Smooth muscle cell (in vitro differentiated cells): ENCODE data around the gene TSEN54. TPM values are rescaled to one million over a fixed set of nuclear protein-coding genes. Genes with fewer than 3 reads are reported as not detected.

Experiments
- DNase-seq: peaks from one replicate; lab custom pipeline; 2025; ENCODE audit not compliant: unreplicated experiment; lab: John Stamatoyannopoulos, UW
- H2AFZ ChIP-seq: fragments of 200-600 bp; sonication (generic); 2 replicates; pipeline ENCODE4 v1.6.0; 2016; ENCODE audit warnings: antibody characterized with exemption, low read depth, mild to moderate bottlenecking
- H3F3A ChIP-seq: fragments of 200-600 bp; sonication (generic); 2 replicates; pipeline ENCODE4 v1.6.0; 2017; ENCODE audit warnings: antibody characterized with exemption, low read depth
- H3K27ac ChIP-seq: fragments of 200-600 bp; sonication (generic); 2 replicates; pipeline ENCODE4 v1.5.1; 2016; ENCODE audit warnings: low read depth, mild to moderate bottlenecking
- H3K27me3 ChIP-seq: fragments of 200-600 bp; sonication (generic); 2 replicates; pipeline ENCODE4 v1.6.1; 2016; ENCODE audit warnings: low read depth, mild to moderate bottlenecking
- H3K36me3 ChIP-seq: fragments of 200-600 bp; sonication (generic); 2 replicates; pipeline ENCODE4 v1.5.1; 2016; ENCODE audit warnings: low read depth
- H3K4me1 ChIP-seq: fragments of 200-600 bp; sonication (generic); 2 replicates; pipeline ENCODE4 v1.5.1; 2016; ENCODE audit warnings: low read depth
- H3K4me2 ChIP-seq: fragments of 200-600 bp; sonication (generic); 2 replicates; pipeline ENCODE4 v1.6.0; 2016; ENCODE audit warnings: mild to moderate bottlenecking
- H3K4me3 ChIP-seq: fragments of 200-600 bp; sonication (generic); 2 replicates; pipeline ENCODE4 v1.5.1; 2016; ENCODE audit warnings: mild to moderate bottlenecking
- H3K79me2 ChIP-seq: fragments of 200-600 bp; sonication (generic); 2 replicates; pipeline ENCODE4 v1.6.0; 2016; ENCODE audit warnings: low read depth, mild to moderate bottlenecking
- H3K9ac ChIP-seq: fragments of 200-600 bp; sonication (generic); 2 replicates; pipeline ENCODE4 v1.6.0; 2016; ENCODE audit warnings: low read depth
- H3K9me3 ChIP-seq: fragments of 200-600 bp; sonication (generic); replicated peaks from 2 replicates; pipeline ENCODE4 v1.5.1; 2016; ENCODE audit warnings: low read depth
- H4K20me1 ChIP-seq: fragments of 200-600 bp; sonication (generic); 2 replicates; pipeline ENCODE4 v1.6.0; 2016; ENCODE audit warnings: low read depth
- WGBS: methylation state at CpG from one replicate; pipeline ENCODE4 v1.1.7; 2016; ENCODE audit warnings: low lambda C conversion rate; 5-methylcytosine and 5-hydroxymethylcytosine counted together
- polyA plus RNA-seq: library from polyadenylated mRNA; unstranded; fragments of >200 nt; fragmentation: Nextera tagmentation; extraction: Ambion mirVana; gene quantifications from 2 replicates; pipeline ENCODE4 v1.2.1, GENCODE V29; 2016
- total RNA-seq: library from RNA; depleted of rRNA; stranded (reverse); fragments of >200 nt; gene quantifications from 2 replicates; pipeline ENCODE4 v1.2.3, GENCODE V29; 2014
- TF ChIP-seq, protein P1 (sequence below): fragments of 200-600 bp; sonication (generic); IDR thresholded peaks from 2 replicates; pipeline ENCODE4 v1.5.1; 2017; ENCODE audit warnings: borderline replicate concordance, mild to moderate bottlenecking, antibody characterized with exemption; ENCODE audit not compliant: insufficient read depth, poor library complexity, severe bottlenecking

Gene TSEN54
- total and polyA plus RNA-seq, 2 experiments from 2014 or later = 15.1 TPM

- WGBS = 87% methylated on average over 15 of the region's 15 CpGs
- Histone ChIP-seq H3K36me3 (no peaks in the 10 kb centered on the region), H3K9me3 (no peaks in the 10 kb centered on the region), H3K4me1 (no peaks in the 10 kb centered on the region), H3K27ac (no peak overlapping the region), H2AFZ (no peak overlapping the region), H3F3A (no peaks in the 10 kb centered on the region), H3K4me2 (no peak overlapping the region), H4K20me1 (no peaks in the 10 kb centered on the region), H3K79me2 (no peaks in the 10 kb centered on the region), H3K27me3 (no peaks in the 10 kb centered on the region), H3K4me3 (no peak overlapping the region), H3K9ac (no peak overlapping the region)
- DNase-seq = no peak
- TF ChIP-seq, protein P1, sequence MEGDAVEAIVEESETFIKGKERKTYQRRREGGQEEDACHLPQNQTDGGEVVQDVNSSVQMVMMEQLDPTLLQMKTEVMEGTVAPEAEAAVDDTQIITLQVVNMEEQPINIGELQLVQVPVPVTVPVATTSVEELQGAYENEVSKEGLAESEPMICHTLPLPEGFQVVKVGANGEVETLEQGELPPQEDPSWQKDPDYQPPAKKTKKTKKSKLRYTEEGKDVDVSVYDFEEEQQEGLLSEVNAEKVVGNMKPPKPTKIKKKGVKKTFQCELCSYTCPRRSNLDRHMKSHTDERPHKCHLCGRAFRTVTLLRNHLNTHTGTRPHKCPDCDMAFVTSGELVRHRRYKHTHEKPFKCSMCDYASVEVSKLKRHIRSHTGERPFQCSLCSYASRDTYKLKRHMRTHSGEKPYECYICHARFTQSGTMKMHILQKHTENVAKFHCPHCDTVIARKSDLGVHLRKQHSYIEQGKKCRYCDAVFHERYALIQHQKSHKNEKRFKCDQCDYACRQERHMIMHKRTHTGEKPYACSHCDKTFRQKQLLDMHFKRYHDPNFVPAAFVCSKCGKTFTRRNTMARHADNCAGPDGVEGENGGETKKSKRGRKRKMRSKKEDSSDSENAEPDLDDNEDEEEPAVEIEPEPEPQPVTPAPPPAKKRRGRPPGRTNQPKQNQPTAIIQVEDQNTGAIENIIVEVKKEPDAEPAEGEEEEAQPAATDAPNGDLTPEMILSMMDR = no peak
Measured at GRCh38 chr17:75542728-75543336, 26.5 kb downstream of the TSEN54 start.

DNA sequence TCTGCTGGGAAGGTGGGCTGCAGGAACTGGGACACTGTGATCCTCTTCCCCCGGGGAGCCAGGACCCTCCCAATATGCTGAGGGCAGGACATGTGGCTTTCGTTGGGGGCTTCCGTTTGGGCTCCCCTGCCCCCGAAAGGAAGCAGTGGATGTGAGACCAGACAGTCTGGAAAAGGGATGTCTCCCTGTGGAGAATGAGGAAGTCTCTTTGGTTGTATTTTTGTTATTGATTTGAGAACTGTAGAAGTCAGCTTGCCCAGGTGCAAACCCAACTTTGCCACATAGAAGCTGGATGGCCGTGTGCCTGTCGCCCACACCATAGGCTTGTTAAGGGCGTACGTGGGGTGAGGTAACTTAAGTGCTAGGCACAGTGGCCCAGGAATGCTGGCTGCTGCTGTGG is 27.9 kb downstream of the TSEN54 start:
- WGBS = 92% methylated on average over 8 of the region's 8 CpGs

GRCh38 chr17:75546181-75546580 is 29.9 kb downstream of the TSEN54 start:
- Histone ChIP-seq H3K4me3 (no peak overlapping the region), H3K27ac (no peak overlapping the region), H3K9ac (no peak overlapping the region), H3K4me1 (peaks cover 9% of the 10 kb centered on the region), H3F3A (no peaks in the 10 kb centered on the region), H4K20me1 (no peaks in the 10 kb centered on the region), H3K27me3 (no peaks in the 10 kb centered on the region), H3K36me3 (no peaks in the 10 kb centered on the region), H2AFZ (no peak overlapping the region), H3K79me2 (no peaks in the 10 kb centered on the region), H3K9me3 (no peaks in the 10 kb centered on the region), H3K4me2 (no peak overlapping the region)
- no peak for DNase-seq
- TF ChIP-seq, protein P1 = no peak
- WGBS = 95% methylated on average over 13 of the region's 13 CpGs

More for the DNA sequence above, 27.9 kb downstream of the TSEN54 start:
- Histone ChIP-seq H4K20me1 (no peaks in the 10 kb centered on the region), H3K4me3 (no peak overlapping the region), H3F3A (no peaks in the 10 kb centered on the region), H3K9ac (no peak overlapping the region), H3K27ac (no peak overlapping the region), H3K79me2 (no peaks in the 10 kb centered on the region), H3K4me1 (peaks cover 2% of the 10 kb centered on the region), H3K27me3 (no peaks in the 10 kb centered on the region), H3K9me3 (no peaks in the 10 kb centered on the region), H3K4me2 (no peak overlapping the region), H2AFZ (no peak overlapping the region), H3K36me3 (no peaks in the 10 kb centered on the region)
- DNase-seq = no peak
- TF ChIP-seq, protein P1 = no peak

GRCh38 chr17:75547091-75547490 is 30.8 kb downstream of the TSEN54 start:
- TF ChIP-seq, protein P1 = no peak
- Histone ChIP-seq H3K9ac (no peak overlapping the region), H3K79me2 (no peaks in the 10 kb centered on the region), H3K27ac (no peak overlapping the region), H3K36me3 (no peaks in the 10 kb centered on the region), H3K9me3 (no peaks in the 10 kb centered on the region), H2AFZ (no peak overlapping the region), H3K4me3 (no peak overlapping the region), H4K20me1 (no peaks in the 10 kb centered on the region), H3K27me3 (no peaks in the 10 kb centered on the region), H3K4me1 (peaks cover 14% of the 10 kb centered on the region), H3K4me2 (no peak overlapping the region), H3F3A (peaks cover 2% of the 10 kb centered on the region)
- WGBS = 92% methylated on average over 9 of the region's 9 CpGs
- DNase-seq = no peak
